Measurements from ENCODE around the gene CDH13.

The CDH13 gene

DNA sequence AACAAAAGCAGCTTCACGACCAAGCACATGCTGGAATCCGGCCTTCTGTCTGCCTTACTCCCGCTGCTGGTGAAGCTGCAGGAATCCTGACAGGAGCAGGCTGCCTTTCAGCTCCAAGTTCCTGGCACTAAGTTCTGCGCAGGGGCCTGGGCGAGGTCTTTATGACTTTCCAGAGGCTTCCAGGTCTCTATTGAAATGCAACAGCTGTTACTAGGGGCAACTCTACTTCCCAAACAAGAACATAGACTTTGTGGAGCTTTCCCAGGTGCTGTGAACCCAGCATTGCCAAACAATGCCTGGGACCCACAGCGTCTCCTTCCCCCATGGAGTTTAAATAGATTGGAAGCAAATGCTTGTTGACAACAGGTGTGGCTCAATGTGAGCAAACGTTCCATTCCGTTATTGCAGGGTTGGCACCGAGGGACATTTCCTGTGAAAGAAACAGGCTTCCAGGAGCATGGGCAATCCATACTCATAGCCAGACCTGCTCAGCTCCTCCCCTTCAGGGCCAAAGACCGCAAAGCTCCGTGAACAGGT, 156.0 kb downstream of the CDH13 start:
- no peak overlapping the region for H3K27ac ChIP-seq

GRCh38 chr16:82783933-82784572, 157.3 kb downstream of the CDH13 start:
- TF ChIP-seq CTCF (IDR thresholded peaks at IDR 0.05) (no peak), ZFX (IDR thresholded peaks at IDR 0.05; ENCODE audit: borderline replicate concordance) (no peak)
- H3K27ac ChIP-seq = no peak overlapping the region

More for the DNA sequence above, 156.0 kb downstream of the CDH13 start:
- TF ChIP-seq CTCF (IDR thresholded peaks at IDR 0.05) (no peak), ZFX (IDR thresholded peaks at IDR 0.05; ENCODE audit: borderline replicate concordance) (no peak)

GRCh38 chr16:82784573-82784968, 157.8 kb downstream of the CDH13 start:
- no peak overlapping the region for H3K27ac ChIP-seq
- TF ChIP-seq ZFX (IDR thresholded peaks at IDR 0.05; ENCODE audit: borderline replicate concordance) (no peak), CTCF (IDR thresholded peaks at IDR 0.05) (no peak)

DNA sequence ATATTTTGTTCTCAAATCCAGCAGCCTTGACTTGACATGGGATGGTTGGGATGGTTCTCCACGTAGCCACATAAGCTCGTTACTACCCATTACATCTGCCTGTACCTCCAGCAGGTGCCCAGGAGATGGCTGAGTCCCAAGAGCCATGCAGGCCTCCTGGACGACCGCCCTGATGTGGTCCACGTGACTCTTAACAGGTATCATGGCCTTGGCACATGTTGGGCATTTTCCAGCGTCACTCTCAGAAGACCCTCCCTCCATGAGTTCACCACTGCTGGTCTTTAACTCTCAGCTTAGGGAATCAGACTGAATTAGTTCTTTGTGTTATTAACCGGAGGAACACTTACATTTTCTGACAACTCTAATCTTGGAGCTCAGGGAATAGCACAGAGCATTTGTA, 161.5 kb downstream of the CDH13 start:
- TF ChIP-seq CTCF (IDR thresholded peaks at IDR 0.05) (no peak), ZFX (IDR thresholded peaks at IDR 0.05; ENCODE audit: borderline replicate concordance) (no peak)
- no peak overlapping the region for H3K27ac ChIP-seq

DNA sequence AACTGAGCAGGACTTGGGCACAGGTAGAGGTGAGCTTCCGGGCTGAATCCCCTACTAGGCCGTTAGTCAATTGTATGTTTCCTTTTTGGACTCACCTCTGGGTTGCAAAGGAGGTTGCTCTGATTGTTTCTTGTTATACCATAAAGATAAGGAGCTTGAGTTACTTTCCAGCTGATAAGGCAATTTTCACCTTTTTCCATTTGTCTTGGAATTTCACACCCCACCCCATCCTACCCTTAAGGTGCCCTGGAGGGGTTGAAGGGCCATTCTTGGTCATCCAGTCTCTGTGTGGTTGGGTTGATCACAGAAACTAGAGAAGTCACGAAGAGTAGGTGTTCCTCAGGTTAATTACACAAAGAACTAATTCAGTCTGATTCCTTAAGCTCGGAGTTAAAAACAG, 162.2 kb downstream of the CDH13 start:
- no peak overlapping the region for H3K27ac ChIP-seq
- TF ChIP-seq CTCF (IDR thresholded peaks at IDR 0.05) (no peak), ZFX (IDR thresholded peaks at IDR 0.05; ENCODE audit: borderline replicate concordance) (no peak)

DNA sequence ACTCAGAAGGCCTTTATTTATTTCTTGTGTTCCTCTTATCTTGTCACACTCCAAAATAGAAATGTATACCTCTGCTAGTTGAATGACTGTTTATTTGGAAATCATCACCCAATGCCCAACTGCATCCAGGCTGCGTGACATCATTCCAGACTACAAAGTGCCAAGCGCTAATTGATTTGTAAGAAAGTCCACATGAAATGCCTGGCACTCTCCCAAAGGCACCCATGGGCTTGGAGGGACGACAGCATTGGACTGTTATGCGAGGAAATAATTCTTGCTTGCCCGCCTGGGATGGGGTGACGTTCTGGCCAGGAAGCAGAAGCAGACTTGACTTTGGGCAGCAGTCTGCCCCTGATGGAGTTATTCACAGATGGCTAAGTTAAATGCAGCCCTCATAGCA, 165.9 kb downstream of the CDH13 start:
- TF ChIP-seq CTCF (IDR thresholded peaks at IDR 0.05) (no peak), ZFX (IDR thresholded peaks at IDR 0.05; ENCODE audit: borderline replicate concordance) (no peak)
- H3K27ac ChIP-seq = no peak overlapping the region

DNA sequence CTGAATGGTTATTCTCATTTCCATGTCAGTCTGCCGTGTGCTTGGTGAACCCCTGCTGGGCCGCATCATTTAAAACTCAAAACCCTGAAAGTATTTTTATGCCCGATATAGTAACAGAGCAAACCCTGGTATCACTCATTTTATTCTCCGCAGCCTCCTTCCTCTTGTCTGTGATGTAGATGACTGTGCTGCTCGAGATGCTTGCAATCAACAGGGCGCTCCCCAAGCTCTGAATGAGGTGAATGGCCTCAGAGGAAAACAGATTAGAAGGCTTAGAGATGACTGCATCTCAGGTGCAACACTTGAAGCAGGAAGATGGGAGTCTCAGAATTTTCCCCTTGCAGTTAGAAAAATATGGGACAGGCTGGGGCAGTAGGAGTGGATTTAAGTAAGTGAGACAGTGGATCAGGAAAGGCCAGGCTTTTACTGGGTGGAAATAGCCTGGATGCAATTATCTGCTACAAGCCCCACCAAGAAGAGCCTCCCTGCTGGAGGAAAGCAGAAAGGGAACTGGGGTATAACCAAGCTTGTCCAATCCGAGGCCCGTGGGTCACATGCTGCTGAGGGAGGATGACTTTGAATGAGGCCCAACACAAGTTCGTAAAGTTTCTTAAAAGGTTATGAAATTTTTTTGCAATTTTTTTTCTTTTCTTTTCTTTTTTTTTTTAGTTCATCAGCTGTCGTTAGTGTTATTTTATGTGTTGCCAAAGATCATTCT, 166.9 kb downstream of the CDH13 start:
- no peak overlapping the region for H3K27ac ChIP-seq
- TF ChIP-seq CTCF (IDR thresholded peaks at IDR 0.05) (no peak), ZFX (IDR thresholded peaks at IDR 0.05; ENCODE audit: borderline replicate concordance) (no peak)
